Skeletal muscle tissue (tissue), 4 donors: ENCODE measurements around the gene BCAM. TPM values are rescaled to one million over a fixed set of nuclear protein-coding genes. Genes with fewer than 3 reads are reported as not detected.
"Not testable (repeated sequence)": the region's sequence is repeated elsewhere in the genome, so short reads cannot be mapped to it uniquely, and the experiment has no call there.

Experiments used
- H3K27ac ChIP-seq: one replicate; pipeline ENCODE4 v1.7.0; 2013; ENCODE audit warnings: mild to moderate bottlenecking, low read depth, low read length, inconsistent platforms
- H3K27me3 ChIP-seq, 3 donors: one replicate each; pipeline ENCODE4 v1.7.0; 2013; ENCODE audit warnings: low read length in 3 of 3; ENCODE audit not compliant: control insufficient read depth in 3 of 3, insufficient read depth in 3 of 3
- H3K36me3 ChIP-seq, 3 donors: one replicate each; pipeline ENCODE4 v1.7.0; 2013; ENCODE audit warnings: low read length in 3 of 3; ENCODE audit not compliant: control insufficient read depth in 3 of 3, insufficient read depth in 3 of 3
- H3K4me1 ChIP-seq, 3 donors: one replicate each; pipeline ENCODE4 v1.7.0; 2013; ENCODE audit warnings: low read length in 3 of 3, mild to moderate bottlenecking in 3 of 3; ENCODE audit not compliant: control insufficient read depth in 3 of 3, insufficient read depth in 3 of 3
- H3K4me3 ChIP-seq, 3 donors: one replicate each; pipeline ENCODE4 v1.7.0; 2013; ENCODE audit warnings: low read length in 3 of 3
- H3K9ac ChIP-seq, 3 donors: one replicate each; pipeline ENCODE4 v1.7.0; 2013; ENCODE audit warnings: low read length in 3 of 3, mild to moderate bottlenecking in 3 of 3, moderate library complexity in 2 of 3, low read depth in 1 of 3
- H3K9me3 ChIP-seq, 3 donors: one replicate each; pipeline ENCODE4 v1.7.0; 2013; ENCODE audit warnings: low read length in 3 of 3; ENCODE audit not compliant: control insufficient read depth in 3 of 3
- total RNA-seq: library from RNA; depleted of rRNA; stranded (reverse); fragments of >200 nt; gene quantifications from one replicate; pipeline ENCODE4 v1.2.3, GENCODE V29; 2014
- donor health status: Osteomylitis.

The BCAM gene
- total RNA-seq, 1 donor from 2014 or later: 89.8 TPM

GRCh38 chr19:44824761-44825160 lies 15.9 kb downstream of the BCAM start:
- no peak overlapping the region for H3K4me3 ChIP-seq
- no peak overlapping the region for H3K27ac ChIP-seq
- no peaks in the 10 kb centered on the region for H3K36me3 ChIP-seq
- no peak overlapping the region for H3K9ac ChIP-seq
- no peaks in the 10 kb centered on the region for H3K9me3 ChIP-seq
- H3K4me1 ChIP-seq: peaks cover 5 to 19% (median 9%) of the 10 kb centered on the region in 3 donors
- H3K27me3 ChIP-seq: no peaks in the 10 kb centered on the region

GRCh38 chr19:44832875-44833274 lies 24.0 kb downstream of the BCAM start:
- not testable (repeated sequence) for H3K27me3 ChIP-seq, H3K4me3 ChIP-seq, H3K27ac ChIP-seq, H3K9me3 ChIP-seq, H3K36me3 ChIP-seq, H3K9ac ChIP-seq, H3K4me1 ChIP-seq

GRCh38 chr19:44834399-44834798 lies 25.5 kb downstream of the BCAM start:
- not testable (repeated sequence) for H3K36me3 ChIP-seq, H3K4me1 ChIP-seq, H3K27me3 ChIP-seq, H3K9me3 ChIP-seq, H3K27ac ChIP-seq, H3K9ac ChIP-seq, H3K4me3 ChIP-seq

- no peak overlapping the region for H3K4me3 ChIP-seq
- H3K27me3 ChIP-seq: no peaks in the 10 kb centered on the region
- H3K36me3 ChIP-seq: no peaks in the 10 kb centered on the region
- no peak overlapping the region for H3K27ac ChIP-seq
- H3K9me3 ChIP-seq: no peaks in the 10 kb centered on the region
- H3K4me1 ChIP-seq: no peaks in the 10 kb centered on the region
- H3K9ac ChIP-seq: no peak overlapping the region
Measured at GRCh38 chr19:44839276-44839675, 30.4 kb downstream of the BCAM start.

- Histone ChIP-seq H3K4me3 (no peak overlapping the region), H3K27me3 (no peaks in the 10 kb centered on the region), H3K9ac (no peak overlapping the region), H3K27ac (no peak overlapping the region), H3K9me3 (no peaks in the 10 kb centered on the region), H3K36me3 (no peaks in the 10 kb centered on the region), H3K4me1 (peaks cover 8 to 10% (median 9%) of the 10 kb centered on the region in 3 donors)
Measured at GRCh38 chr19:44840811-44841210, 31.9 kb downstream of the BCAM start.

GRCh38 chr19:44841231-44841630 lies 32.3 kb downstream of the BCAM start:
- Histone ChIP-seq H3K9ac (no peak overlapping the region), H3K4me3 (no peak overlapping the region), H3K36me3 (no peaks in the 10 kb centered on the region), H3K27ac (no peak overlapping the region), H3K27me3 (no peaks in the 10 kb centered on the region), H3K4me1 (peaks cover 8 to 10% (median 9%) of the 10 kb centered on the region in 3 donors), H3K9me3 (no peaks in the 10 kb centered on the region)

GRCh38 chr19:44845286-44845611 lies 36.3 kb downstream of the BCAM start:
- Histone ChIP-seq H3K9me3 (no peaks in the 10 kb centered on the region), H3K4me1 (peaks cover 22 to 34% (median 30%) of the 10 kb centered on the region in 3 donors), H3K27me3 (no peaks in the 10 kb centered on the region), H3K36me3 (no peaks in the 10 kb centered on the region), H3K27ac (peak overlapping the region; percentile 46), H3K9ac (peak overlapping the region in 2 of 3 donors; percentile 57 to 81), H3K4me3 (peak overlapping the region; percentile 71 to 90 (median 73))

- Histone ChIP-seq H3K36me3 (no peaks in the 10 kb centered on the region), H3K4me3 (peak within 1 kb of the TSS; percentile 71 to 90 (median 85)), H3K27ac (peak within 1 kb of the TSS; percentile 89), H3K9me3 (no peaks in the 10 kb centered on the region), H3K4me1 (peaks cover 23 to 34% (median 30%) of the 10 kb centered on the region in 3 donors), H3K27me3 (no peaks in the 10 kb centered on the region), H3K9ac (peak within 1 kb of the TSS; percentile 86 to 94 (median 90))
Measured at GRCh38 chr19:44845612-44846454, 36.9 kb downstream of the BCAM start, which contains the start of gene NECTIN2. TSS of gene NECTIN2 (plus strand) at chr19:44846297. CDS start at chr19:44846526, 229 bp downstream.

GRCh38 chr19:44846455-44847143 lies 37.7 kb downstream of the BCAM start:
- no peaks in the 10 kb centered on the region for H3K9me3 ChIP-seq
- peak overlapping the region; percentile 89 for H3K27ac ChIP-seq
- peaks cover 26 to 34% (median 30%) of the 10 kb centered on the region in 3 donors for H3K4me1 ChIP-seq
- peak overlapping the region; percentile 71 to 85 (median 79) for H3K4me3 ChIP-seq
- H3K36me3 ChIP-seq: no peaks in the 10 kb centered on the region
- H3K27me3 ChIP-seq: no peaks in the 10 kb centered on the region
- H3K9ac ChIP-seq: peak overlapping the region; percentile 86 to 94 (median 90)
